Measurements from ENCODE around the gene MDM4. TPM values are rescaled to one million over a fixed set of nuclear protein-coding genes. Genes with fewer than 3 reads are reported as not detected.
A peak's percentile ranks its signal among the peaks of the same experiment; 100 is the strongest.
"Not testable (repeated sequence)": the region's sequence is repeated elsewhere in the genome, so short reads cannot be mapped to it uniquely, and the experiment has no call there.

MDM4 gene
- total RNA-seq, 2 donors from 2014 or later = 38.0 to 66.9 TPM

- 51% methylated on average over 2 of the region's 2 CpGs for WGBS
- no peak for TF ChIP-seq POLR2AphosphoS5 (IDR thresholded peaks at IDR 0.05)
- TF ChIP-seq CTCF (IDR thresholded peaks at IDR 0.05) = no peak
- no peak for TF ChIP-seq POLR2A (IDR thresholded peaks at IDR 0.05)
Measured at GRCh38 chr1:204478921-204479320, 37.3 kb upstream of the MDM4 start.

GRCh38 chr1:204479387-204480136 lies 36.6 kb upstream of the MDM4 start:
- intact Hi-C loops (cut with DNase I) = no loop called here
- no peaks in the 10 kb centered on the region for H3K9me3 ChIP-seq
- no peak for TF ChIP-seq CTCF (IDR thresholded peaks at IDR 0.05)
- no peak for TF ChIP-seq POLR2A (IDR thresholded peaks at IDR 0.05)
- peak; percentile 95 for TF ChIP-seq POLR2AphosphoS5 (IDR thresholded peaks at IDR 0.05)
- H3K27ac ChIP-seq = peak overlapping the region; percentile 48 to 50
- DNase-seq (ENCODE audit: low spot score) = peak; percentile 89
- H3K4me1 ChIP-seq (replicated peaks) = peaks cover 10% of the 10 kb centered on the region
- no peak overlapping the region for H3K4me3 ChIP-seq
- H3K27me3 ChIP-seq (replicated peaks; ENCODE audit: insufficient read depth) = no peaks in the 10 kb centered on the region
- WGBS = 51% methylated on average over 13 of the region's 13 CpGs
- no peaks in the 10 kb centered on the region for H3K36me3 ChIP-seq

More at GRCh38 chr1:204478921-204479320, 37.3 kb upstream of the MDM4 start:
- Histone ChIP-seq H3K9me3 (no peaks in the 10 kb centered on the region), H3K4me1 (replicated peaks) (peaks cover 10% of the 10 kb centered on the region), H3K27ac (peak overlapping the region; percentile 48 to 50), H3K27me3 (replicated peaks; ENCODE audit: insufficient read depth) (no peaks in the 10 kb centered on the region), H3K4me3 (no peak overlapping the region), H3K36me3 (no peaks in the 10 kb centered on the region)
- intact Hi-C loops (cut with DNase I) = no loop called here
- DNase-seq (ENCODE audit: low spot score) = no peak

- Histone ChIP-seq H3K4me1 (replicated peaks) (peaks cover 10% of the 10 kb centered on the region), H3K27me3 (replicated peaks; ENCODE audit: insufficient read depth) (no peaks in the 10 kb centered on the region), H3K36me3 (no peaks in the 10 kb centered on the region), H3K4me3 (no peak overlapping the region), H3K9me3 (no peaks in the 10 kb centered on the region), H3K27ac (peak overlapping the region in 1 of 2 donors; percentile 50)
- TF ChIP-seq POLR2A (IDR thresholded peaks at IDR 0.05) = no peak
- TF ChIP-seq CTCF (IDR thresholded peaks at IDR 0.05) = no peak
- no peak for TF ChIP-seq POLR2AphosphoS5 (IDR thresholded peaks at IDR 0.05)
- intact Hi-C loops (cut with DNase I) = no loop called here
- no peak for DNase-seq (ENCODE audit: low spot score)
- WGBS = 69% methylated on average over 8 of the region's 8 CpGs
Measured at GRCh38 chr1:204480515-204480914, 35.7 kb upstream of the MDM4 start.

GRCh38 chr1:204483791-204484190 lies 32.4 kb upstream of the MDM4 start:
- H3K27ac ChIP-seq = no peak overlapping the region
- WGBS = 80% methylated on average over 7 of the region's 7 CpGs
- H3K27me3 ChIP-seq (replicated peaks; ENCODE audit: insufficient read depth) = no peaks in the 10 kb centered on the region
- H3K9me3 ChIP-seq = no peaks in the 10 kb centered on the region
- H3K36me3 ChIP-seq = no peaks in the 10 kb centered on the region
- intact Hi-C loops (cut with DNase I) = no loop called here
- peaks cover 10% of the 10 kb centered on the region for H3K4me1 ChIP-seq (replicated peaks)
- no peak overlapping the region for H3K4me3 ChIP-seq
- DNase-seq (ENCODE audit: low spot score) = no peak
- TF ChIP-seq POLR2AphosphoS5 (IDR thresholded peaks at IDR 0.05) = no peak
- TF ChIP-seq CTCF (IDR thresholded peaks at IDR 0.05) = no peak
- TF ChIP-seq POLR2A (IDR thresholded peaks at IDR 0.05) = no peak

GRCh38 chr1:204486513-204487255 lies 29.5 kb upstream of the MDM4 start:
- H3K27me3 ChIP-seq (replicated peaks; ENCODE audit: insufficient read depth); intact Hi-C loops (cut with DNase I); H3K9me3 ChIP-seq; DNase-seq (ENCODE audit: low spot score); H3K36me3 ChIP-seq; H3K4me3 ChIP-seq; H3K27ac ChIP-seq; H3K4me1 ChIP-seq (replicated peaks): not testable (repeated sequence)
- 91% methylated on average over 9 of the region's 9 CpGs for WGBS

Data from prostate gland (tissue), 2 donors.